Measurements from ENCODE around the gene RPL5.

DNA sequence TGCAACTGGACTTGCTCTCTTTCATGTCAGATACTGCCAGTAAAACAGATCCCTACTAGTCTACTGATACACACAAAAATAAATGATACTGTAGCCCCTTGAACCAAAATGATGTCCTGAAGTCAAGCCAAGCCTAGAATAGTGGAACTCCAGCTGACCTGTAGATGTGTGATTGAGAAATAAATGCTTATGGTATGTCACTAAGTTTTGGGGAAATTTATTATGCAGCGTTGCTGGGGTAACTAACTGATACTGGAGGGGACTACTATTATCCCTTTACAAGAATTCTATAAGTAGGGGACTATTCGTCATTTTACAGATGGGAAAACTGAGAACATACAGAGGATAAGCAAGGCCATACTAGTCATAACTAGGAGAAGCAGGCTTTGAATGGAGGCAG is 55.6 kb downstream of the RPL5 start:
- TF ChIP-seq POLR2A (IDR thresholded peaks at IDR 0.05; ENCODE audit: control extremely low read depth in 1 of 2, low read depth in 2 of 2, low read length in 2 of 2) = no peak
- no peak for TF ChIP-seq MAX (IDR thresholded peaks at IDR 0.05)
- TF ChIP-seq, protein P1, sequence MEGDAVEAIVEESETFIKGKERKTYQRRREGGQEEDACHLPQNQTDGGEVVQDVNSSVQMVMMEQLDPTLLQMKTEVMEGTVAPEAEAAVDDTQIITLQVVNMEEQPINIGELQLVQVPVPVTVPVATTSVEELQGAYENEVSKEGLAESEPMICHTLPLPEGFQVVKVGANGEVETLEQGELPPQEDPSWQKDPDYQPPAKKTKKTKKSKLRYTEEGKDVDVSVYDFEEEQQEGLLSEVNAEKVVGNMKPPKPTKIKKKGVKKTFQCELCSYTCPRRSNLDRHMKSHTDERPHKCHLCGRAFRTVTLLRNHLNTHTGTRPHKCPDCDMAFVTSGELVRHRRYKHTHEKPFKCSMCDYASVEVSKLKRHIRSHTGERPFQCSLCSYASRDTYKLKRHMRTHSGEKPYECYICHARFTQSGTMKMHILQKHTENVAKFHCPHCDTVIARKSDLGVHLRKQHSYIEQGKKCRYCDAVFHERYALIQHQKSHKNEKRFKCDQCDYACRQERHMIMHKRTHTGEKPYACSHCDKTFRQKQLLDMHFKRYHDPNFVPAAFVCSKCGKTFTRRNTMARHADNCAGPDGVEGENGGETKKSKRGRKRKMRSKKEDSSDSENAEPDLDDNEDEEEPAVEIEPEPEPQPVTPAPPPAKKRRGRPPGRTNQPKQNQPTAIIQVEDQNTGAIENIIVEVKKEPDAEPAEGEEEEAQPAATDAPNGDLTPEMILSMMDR (IDR thresholded peaks at IDR 0.05; ENCODE audit: control extremely low read depth in 1 of 3, insufficient read depth in 1 of 3, low read depth in 1 of 3, low read length in 3 of 3) = no peak
- no peak for TF ChIP-seq EZH2 (IDR thresholded peaks at IDR 0.05; ENCODE audit: low read depth, low read length, severe bottlenecking)
- TF ChIP-seq GABPA (IDR thresholded peaks at IDR 0.05; ENCODE audit: borderline replicate concordance, insufficient read depth, low read length) = no peak
- no peak for TF ChIP-seq RXRA (IDR thresholded peaks at IDR 0.05; ENCODE audit: insufficient read depth, low read depth, low read length)
